AG04450 (cell line): ENCODE measurements around the gene MAP2. TPM values are rescaled to one million over a fixed set of nuclear protein-coding genes. Genes with fewer than 3 reads are reported as not detected.

Experiments used
- CTCF ChIA-PET: fragments of 300-600, 350-600 bp; formaldehyde crosslinking; extraction: SDS; loops from one replicate; lab custom pipeline; 2022; ENCODE audit warnings: antibody characterized with exemption, inconsistent platforms; lab: Charles Lee
- POLR2A ChIA-PET: fragments of 350-600 bp; formaldehyde crosslinking; extraction: SDS; loops from one replicate; lab custom pipeline; 2021; ENCODE audit warnings: antibody characterized with exemption, inconsistent platforms; lab: Yijun Ruan, JAX
- DNase-seq: peaks from one replicate; pipeline ENCODE4 v3.0.0-alpha.2; 2011; ENCODE audit warnings: low read depth, low spot score
- H3K27ac ChIP-seq: one replicate; pipeline ENCODE4 v1.5.1; 2012; ENCODE audit warnings: low read depth, low read length, control low read depth
- H3K27me3 ChIP-seq: one replicate; pipeline ENCODE4 v1.6.0; 2012; ENCODE audit warnings: low read length; ENCODE audit not compliant: control insufficient read depth, insufficient read depth
- H3K4me3 ChIP-seq: 2 replicates; pipeline ENCODE4 v1.5.1; 2011; ENCODE audit warnings: mild to moderate bottlenecking, low read depth, low read length, control low read depth
- H3K9me3 ChIP-seq: 2 replicates; pipeline ENCODE4 v1.5.1; 2012; ENCODE audit warnings: low read length; ENCODE audit not compliant: control insufficient read depth, insufficient read depth
- polyA plus RNA-seq: library from polyadenylated mRNA; depleted of rRNA; stranded (reverse); fragments of >200 nt; gene quantifications from 2 replicates; pipeline ENCODE4 v1.2.3, GENCODE V29; 2011
- TF ChIP-seq, protein P1 (sequence below): IDR thresholded peaks from 2 replicates; pipeline ENCODE4 v1.5.1; 2011; ENCODE audit warnings: low read depth, low read length, control low read depth, inconsistent platforms

MAP2 gene
- polyA plus RNA-seq, 1 experiment, result 0.69 TPM

DNA sequence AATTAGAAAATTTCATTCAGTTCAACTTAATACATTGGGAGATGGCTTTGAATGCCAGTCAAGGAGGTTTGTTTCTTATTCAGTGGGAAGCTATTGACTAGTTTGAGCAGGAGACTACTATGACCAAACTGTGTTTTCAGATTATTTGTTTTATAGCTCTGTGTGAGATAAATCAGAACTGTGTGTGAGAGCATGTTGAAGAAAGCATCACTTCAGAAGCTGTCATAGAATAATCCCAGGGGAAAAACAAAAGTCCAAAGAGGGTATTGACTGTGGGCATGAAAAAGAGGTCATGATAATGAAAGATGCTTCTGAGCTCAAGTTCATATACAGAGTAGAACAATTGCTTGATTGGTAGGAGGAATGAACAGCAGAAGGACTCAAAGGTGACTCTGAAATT, 160.6 kb downstream of the MAP2 start:
- no peaks in the 10 kb centered on the region for H3K27me3 ChIP-seq
- TF ChIP-seq, protein P1, sequence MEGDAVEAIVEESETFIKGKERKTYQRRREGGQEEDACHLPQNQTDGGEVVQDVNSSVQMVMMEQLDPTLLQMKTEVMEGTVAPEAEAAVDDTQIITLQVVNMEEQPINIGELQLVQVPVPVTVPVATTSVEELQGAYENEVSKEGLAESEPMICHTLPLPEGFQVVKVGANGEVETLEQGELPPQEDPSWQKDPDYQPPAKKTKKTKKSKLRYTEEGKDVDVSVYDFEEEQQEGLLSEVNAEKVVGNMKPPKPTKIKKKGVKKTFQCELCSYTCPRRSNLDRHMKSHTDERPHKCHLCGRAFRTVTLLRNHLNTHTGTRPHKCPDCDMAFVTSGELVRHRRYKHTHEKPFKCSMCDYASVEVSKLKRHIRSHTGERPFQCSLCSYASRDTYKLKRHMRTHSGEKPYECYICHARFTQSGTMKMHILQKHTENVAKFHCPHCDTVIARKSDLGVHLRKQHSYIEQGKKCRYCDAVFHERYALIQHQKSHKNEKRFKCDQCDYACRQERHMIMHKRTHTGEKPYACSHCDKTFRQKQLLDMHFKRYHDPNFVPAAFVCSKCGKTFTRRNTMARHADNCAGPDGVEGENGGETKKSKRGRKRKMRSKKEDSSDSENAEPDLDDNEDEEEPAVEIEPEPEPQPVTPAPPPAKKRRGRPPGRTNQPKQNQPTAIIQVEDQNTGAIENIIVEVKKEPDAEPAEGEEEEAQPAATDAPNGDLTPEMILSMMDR, result no peak
- H3K27ac ChIP-seq, result no peak overlapping the region
- DNase-seq, result no peak
- H3K4me3 ChIP-seq, result no peak overlapping the region
- CTCF ChIA-PET, result interaction anchor here (0.8 to 1.3 kb wide), 2 partner anchors 250 to 253 kb away, joined by 3 to 4 read pairs; no protein-coding TSS in a partner anchor
- POLR2A ChIA-PET, result no interaction called here
- H3K9me3 ChIP-seq, result no peaks in the 10 kb centered on the region

DNA sequence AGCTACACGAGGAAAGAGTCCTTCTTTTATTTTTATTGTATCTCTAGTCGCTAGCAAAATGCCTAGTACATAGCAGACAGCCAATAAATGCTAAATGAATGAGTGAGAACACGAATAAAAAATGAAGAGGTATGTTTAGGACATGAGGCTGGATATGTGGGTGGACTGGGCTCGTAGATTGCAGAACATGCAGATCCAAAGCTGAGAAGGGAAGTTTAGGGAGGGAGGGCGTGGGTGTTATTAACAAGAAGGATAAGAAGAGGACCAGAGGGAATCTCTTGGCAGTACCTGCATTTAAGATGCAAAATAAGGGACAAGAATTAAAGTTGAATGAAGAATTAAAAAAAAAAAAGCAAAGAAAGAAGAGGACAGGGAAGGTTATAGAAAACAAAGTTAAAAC, 161.1 kb downstream of the MAP2 start:
- POLR2A ChIA-PET, result no interaction called here
- DNase-seq, result no peak
- CTCF ChIA-PET, result interaction anchor here (1.3 kb wide), 1 partner anchor 250 kb away, joined by 4 read pairs; no protein-coding TSS in a partner anchor

DNA sequence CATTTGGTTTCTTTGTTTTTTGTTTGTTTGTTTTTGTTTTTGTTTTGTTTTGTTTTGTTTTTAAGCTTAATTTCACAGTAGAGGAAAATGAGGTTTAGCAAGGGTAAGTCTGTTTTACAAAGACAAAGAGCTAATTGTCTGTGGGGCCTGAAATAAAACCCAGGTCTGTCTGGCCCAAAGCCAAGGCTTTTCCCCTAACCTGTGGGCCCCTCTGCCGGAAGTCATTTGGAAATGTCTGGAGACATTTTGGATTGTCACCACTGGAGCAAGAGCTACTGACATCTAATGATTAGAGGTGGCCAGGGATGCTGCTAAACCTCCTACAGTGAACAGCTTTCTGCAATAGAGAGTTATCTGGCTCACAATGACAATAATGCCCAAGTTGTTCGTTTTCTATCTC, 167.2 kb downstream of the MAP2 start:
- DNase-seq, result no peak
- TF ChIP-seq, protein P1, result no peak
- Histone ChIP-seq H3K27me3 (no peaks in the 10 kb centered on the region), H3K4me3 (no peak overlapping the region), H3K27ac (no peak overlapping the region), H3K9me3 (no peaks in the 10 kb centered on the region)
- ChIA-PET POLR2A (no interaction called here), CTCF (interaction anchor here (0.9 kb wide), 1 partner anchor 14 kb away, joined by 3 read pairs; no protein-coding TSS in a partner anchor)

More for the DNA sequence above, 161.1 kb downstream of the MAP2 start:
- H3K27me3 ChIP-seq, result no peaks in the 10 kb centered on the region
- H3K27ac ChIP-seq, result no peak overlapping the region
- H3K9me3 ChIP-seq, result no peaks in the 10 kb centered on the region
- no peak overlapping the region for H3K4me3 ChIP-seq
- TF ChIP-seq, protein P1, result no peak

DNA sequence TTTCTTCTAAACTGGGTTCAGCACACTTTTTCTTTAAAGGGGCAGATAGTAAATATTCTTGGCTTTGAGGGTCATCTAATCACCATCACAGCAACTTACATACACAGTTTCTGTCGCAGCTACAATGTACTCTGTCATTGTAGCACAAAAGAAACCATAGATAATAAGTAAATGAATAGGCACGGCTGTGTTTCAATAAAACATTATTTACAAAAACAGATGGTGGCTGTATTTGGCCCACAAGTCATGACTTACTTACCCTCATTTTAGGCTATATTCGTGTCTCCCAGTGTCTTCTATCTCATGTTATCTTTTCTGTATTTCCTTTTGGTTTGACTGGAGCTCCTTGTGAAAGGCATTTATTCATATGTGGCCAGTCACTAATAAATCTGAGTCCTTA, 168.3 kb downstream of the MAP2 start:
- H3K27me3 ChIP-seq, result no peaks in the 10 kb centered on the region
- H3K27ac ChIP-seq, result no peak overlapping the region
- CTCF ChIA-PET, result no interaction called here
- TF ChIP-seq, protein P1, result no peak
- DNase-seq, result no peak
- no peaks in the 10 kb centered on the region for H3K9me3 ChIP-seq
- H3K4me3 ChIP-seq, result no peak overlapping the region
- POLR2A ChIA-PET, result no interaction called here

DNA sequence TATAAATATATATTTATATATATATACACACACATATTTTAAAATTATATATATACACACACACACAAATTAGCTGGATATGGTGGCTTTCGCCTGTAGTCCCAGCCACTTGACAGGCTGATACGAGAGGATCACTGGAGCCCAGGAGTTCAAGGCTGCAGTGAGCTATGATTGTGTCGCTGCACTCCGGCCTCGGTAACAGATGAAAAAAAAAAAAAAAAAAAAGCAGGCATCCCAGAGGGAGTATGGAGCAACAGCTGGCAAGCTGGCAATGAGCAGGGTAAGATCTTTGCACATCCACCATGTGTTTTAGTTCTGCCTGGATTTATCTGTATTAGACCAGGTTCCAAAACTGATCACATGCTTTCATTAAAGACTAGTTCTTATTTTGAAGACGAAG, 170.1 kb downstream of the MAP2 start:
- ChIA-PET CTCF (interaction anchor here (0.6 kb wide), 1 partner anchor 82 kb away, joined by 3 read pairs; no protein-coding TSS in a partner anchor), POLR2A (no interaction called here)
- TF ChIP-seq, protein P1, result no peak
- no peaks in the 10 kb centered on the region for H3K9me3 ChIP-seq
- no peak overlapping the region for H3K27ac ChIP-seq
- H3K27me3 ChIP-seq, result no peaks in the 10 kb centered on the region
- no peak for DNase-seq
- H3K4me3 ChIP-seq, result no peak overlapping the region
